ENCODE results near the gene FNDC3B.

FNDC3B gene

DNA sequence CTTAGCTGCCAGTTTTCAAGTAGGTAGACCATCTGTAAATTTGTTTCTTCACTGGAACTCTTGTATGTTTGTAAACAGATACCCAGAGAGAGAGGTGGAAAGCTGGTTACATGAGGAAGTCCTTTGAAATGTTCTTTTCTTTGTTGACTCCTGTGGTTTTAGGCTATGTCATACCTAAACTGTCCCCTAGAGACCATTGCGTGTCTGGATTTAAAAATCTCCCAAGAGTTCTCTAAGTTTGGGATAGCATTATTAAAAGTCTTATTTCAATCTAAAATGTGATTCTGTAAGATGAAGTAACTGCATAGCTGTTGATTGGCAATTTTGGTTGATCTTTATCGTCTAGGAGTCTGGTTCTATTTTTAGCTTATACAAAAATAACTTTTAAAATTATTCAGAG, 281.7 kb downstream of the FNDC3B start:
- no peak for DNase-seq

DNA sequence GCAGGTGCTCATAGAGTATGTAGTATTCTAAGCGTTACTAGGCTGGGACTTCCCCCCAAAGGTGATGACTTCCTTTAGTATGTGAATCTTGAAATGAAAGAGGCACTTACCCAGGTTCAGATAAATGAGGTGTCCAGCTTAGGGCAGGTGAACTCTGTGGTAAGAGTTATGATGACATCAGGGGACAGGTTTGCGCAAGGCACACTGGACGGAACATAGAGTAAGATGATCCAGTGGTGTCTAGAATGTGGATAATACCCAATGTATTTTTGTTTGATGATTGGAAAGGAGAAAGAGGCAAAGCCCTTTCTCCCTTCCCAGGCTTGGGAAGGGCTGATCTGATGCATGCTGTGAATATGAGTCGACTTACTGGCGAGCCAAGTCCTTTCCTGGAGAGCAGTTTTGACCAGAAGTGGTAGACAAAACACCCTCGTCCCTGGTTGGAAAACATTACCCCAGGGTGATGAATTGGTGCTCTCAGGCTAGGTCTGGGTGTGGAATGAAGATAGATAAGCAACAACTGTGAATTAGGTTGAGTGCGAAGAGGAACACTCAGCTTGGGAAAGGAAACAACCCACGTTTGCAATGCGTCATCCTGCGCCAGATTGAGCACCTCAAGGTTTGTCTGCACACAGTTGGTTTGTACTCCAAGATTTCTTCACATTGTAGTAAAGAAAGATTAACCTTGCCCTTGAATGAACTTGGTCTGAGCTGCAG, 284.7 kb downstream of the FNDC3B start:
- no peak for DNase-seq

DNA sequence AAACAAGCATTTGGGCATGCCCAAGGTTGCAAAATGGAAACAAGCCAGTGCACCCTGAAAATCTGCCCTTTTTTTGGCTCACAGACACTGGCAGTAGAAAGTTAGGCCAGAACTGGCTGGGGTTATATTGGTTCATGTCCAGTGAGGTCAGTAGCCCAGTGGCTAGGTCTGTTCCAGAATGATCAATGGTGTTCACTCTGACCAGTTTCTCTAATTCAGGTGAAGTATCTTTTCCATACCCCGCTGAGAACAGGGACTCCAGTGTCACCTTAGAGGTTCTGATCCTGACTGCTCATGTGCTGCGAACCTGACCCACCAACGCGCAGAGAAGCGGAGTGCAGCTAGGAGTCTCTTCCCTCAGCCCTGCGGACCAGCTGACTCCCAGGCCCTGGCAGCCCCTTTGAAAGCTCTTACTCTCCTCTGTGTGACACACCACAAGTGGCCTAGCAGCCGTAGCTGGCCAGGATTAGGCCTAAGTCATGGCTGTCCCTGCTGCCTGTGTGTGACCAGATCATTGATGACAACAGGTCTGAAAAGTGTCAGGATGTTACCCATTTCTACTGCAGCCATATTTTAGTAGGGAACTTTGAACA, 285.3 kb downstream of the FNDC3B start:
- DNase-seq: no peak

DNA sequence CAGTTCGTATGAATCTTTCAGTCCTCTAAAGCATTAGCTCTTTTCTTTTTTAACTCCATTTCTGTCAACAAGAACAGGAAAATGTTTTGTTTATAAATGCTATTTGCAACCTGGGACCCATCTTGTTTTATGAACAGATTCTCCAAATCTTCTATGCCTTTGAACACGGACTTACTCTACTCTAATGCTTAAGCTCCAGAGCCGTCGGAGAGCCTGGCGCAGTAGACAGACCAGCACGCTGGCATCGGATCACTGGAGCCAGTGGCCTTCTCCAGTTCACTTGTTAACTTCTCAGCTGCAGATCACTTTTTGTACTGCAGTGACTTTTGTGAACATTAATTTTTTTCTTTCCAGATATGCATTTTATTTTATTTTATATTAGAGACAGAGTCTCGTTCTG, 286.1 kb downstream of the FNDC3B start:
- DNase-seq: no peak

DNA sequence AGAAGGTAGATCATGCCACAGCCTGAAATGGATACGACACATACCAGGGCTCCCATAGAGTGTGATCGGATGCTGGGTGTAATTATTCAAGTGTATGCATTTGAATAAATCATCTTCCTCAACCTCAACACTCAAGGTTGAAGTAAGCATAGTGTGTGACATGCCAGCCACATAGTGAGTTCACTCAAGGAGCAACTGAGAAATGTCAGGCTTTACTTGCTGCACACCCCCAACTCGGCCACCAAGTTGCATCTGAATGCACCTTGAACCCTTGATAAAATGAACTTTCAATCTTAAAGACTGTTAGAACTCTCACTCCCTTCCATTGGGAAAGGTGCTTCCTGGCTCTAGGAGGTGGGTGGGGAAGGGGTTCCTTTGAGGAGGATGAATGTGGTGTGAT, 287.6 kb downstream of the FNDC3B start:
- no peak for DNase-seq

DNA sequence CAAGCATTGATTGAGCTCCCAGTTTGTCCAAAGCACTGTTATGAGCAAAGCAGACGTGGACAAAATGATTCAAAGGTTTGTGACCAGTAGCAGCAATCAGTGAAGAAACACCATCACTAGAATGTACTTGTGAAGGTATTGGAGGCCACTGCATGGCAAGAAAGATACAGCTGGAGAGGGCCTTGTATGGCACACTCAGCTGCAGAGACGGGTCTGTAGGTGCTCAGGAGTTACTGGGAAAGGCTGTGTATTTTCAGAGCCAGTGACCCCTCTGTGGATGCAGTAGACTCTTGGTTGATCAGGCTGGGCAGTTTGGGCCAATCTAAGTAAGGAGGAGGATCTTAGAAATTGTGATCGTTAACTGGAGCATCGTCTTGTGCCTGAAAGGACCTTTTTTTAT, 288.9 kb downstream of the FNDC3B start:
- no peak for DNase-seq

DNA sequence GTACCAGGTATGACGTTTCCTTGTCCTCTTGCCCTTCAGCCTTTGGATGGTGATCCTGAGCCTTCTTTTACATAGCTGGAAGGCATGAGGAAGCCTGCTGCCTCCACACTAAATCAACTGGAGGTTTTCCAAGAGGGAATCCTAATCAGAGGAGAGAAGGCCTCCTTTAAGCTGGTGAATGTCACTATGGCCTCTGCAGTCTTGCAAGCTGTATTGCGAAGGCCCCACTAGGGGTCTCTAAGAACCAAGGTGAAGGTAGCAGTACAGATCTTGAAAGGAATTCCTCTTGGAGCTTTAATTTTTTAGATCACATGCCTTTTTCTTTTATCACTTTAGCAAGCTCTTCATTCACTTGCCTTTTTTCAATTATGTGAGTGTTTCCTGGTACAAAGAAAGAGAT, 289.7 kb downstream of the FNDC3B start:
- DNase-seq: no peak

DNA sequence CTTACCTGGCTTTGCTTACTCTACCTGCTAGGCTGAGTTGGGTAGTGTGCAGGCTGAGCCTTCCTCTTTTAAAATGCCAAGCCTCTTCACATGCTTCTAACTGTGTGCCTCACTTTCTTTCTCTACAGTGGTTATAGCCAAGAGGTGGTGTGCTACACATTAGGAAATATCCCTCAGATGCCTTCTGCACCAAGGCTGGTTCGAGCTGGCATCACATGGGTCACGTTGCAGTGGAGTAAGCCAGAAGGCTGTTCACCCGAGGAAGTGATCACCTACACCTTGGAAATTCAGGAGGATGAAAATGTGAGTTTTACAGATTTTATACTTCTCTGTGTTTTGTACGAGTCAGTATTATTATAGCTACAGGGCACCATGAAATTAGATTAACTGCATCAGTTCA, 291.0 kb downstream of the FNDC3B start:
- DNase-seq: no peak

DNA sequence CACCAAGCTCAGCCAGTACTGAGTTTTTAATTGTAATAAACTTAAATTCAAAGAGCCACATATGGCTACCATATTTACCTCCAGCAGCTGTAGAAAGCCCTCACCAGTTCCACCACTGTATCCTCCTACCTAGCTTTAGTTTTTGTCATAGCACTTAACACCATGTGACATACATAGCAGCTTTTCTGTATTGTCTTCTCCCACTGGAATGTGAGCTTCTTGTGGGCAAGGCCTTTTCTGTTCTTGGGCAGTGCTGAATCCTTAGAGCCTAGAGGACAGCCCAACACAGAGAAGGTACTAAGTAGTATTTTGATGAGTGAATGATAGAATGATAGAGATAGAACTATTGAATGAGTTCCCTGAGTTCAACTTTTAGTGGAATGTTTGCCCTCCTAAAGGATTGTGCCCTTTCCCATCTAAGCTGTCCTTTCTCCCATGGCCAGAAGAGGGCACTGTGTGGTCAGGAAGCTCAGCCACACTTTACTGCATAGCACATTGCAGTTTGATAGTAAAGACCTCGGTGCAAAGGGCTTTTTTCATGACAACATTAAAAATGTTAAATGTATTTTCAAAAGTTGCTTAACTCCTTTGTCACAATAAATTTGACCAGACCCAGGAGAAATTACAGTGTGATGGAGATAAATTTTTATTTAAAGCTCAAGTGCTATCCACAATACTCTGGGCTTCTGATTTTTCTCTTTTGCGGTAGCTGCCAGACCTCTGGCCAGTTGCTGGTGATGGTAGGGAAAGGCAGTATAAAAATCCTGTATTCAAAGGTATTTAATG, 293.1 kb downstream of the FNDC3B start:
- DNase-seq: peak; percentile 41

DNA sequence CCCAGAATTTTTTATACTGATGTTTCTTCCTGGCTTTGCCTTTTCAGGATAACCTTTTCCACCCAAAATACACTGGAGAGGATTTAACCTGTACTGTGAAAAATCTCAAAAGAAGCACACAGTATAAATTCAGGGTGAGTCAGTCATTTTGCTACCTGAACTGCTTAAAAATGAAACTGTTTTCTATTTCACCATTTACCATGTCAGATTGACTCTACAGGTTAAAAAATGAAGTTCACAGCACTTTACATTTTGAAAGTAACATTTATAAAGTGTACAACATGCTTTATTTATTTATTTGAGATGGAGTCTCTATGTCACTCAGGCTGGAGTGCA, 293.6 kb downstream of the FNDC3B start:
- DNase-seq: no peak

DNA sequence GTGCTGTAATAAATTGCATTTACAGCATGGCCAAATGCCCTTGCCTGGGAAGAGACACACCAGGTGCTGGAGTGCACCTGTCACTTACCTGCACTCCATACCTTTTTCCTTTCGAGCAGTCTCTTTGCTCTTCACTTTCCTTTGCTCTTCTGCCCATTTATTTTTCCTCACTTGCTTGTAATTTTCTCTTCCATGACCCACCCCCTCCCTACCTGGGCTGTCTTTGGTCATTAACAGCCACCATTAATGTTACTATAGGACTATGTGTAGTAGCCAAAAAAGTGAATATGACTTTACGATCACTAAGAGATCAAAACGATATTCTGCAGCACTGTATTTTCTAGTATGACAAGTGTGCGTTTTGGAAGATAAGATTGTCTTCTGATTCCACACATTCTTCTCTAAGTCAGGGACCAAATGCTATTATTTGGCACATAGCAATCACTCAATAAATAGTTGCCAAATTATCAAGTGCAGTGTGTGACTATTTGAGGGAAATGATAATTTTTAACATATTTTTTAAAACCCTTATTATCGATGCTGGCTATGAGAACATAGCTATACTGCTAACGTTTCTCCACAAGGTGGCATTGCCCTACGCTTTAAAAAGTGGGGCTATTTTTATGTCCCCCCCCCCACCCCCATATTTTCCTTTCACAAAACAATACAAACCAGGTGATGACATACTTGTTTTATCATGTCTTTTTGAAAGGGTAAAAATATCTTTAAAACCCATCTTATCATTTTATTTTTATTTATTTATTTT, 294.5 kb downstream of the FNDC3B start:
- DNase-seq: no peak

DNA sequence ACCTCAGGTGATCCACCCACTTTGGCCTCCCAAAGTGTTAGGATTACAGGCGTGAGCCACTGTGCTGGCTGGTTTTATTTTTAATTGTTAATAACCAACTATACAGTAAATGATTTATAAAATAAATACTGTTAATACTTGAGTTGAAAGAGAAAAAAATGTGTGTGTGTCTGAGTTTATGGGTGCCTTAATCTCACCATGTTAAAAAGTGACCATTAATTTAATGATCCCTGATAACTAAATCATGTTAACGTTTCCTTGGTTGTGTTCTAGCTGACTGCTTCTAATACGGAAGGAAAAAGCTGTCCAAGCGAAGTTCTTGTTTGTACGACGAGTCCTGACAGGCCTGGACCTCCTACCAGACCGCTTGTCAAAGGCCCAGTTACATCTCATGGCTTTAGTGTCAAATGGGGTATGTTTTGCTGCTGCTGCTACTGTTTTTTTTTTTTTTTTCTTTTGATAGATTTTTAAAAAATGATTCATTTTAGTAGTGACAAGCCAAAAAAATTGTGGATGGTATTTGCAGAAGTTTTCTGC, 295.4 kb downstream of the FNDC3B start:
- DNase-seq: peak; percentile 20

DNA sequence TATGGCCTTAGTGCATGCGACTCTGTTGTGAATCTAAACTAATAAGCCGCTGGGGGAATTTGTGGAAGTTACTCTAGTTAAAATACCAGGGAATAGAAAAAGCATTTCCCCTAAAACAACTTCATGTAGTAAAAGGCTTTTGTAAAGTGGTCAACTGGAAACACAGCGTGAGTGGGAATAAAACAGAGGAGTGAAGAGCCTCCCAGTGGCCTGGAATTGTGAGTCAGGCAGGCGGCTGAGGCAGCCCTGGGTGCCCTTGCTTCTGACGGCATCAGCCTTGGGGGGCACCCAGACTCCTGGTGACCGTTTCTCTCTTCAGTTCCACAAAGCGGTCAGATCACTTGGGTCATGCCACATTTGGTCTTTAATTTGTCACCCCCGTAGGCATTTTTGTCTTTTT, 300.5 kb downstream of the FNDC3B start:
- no peak for DNase-seq

DNA sequence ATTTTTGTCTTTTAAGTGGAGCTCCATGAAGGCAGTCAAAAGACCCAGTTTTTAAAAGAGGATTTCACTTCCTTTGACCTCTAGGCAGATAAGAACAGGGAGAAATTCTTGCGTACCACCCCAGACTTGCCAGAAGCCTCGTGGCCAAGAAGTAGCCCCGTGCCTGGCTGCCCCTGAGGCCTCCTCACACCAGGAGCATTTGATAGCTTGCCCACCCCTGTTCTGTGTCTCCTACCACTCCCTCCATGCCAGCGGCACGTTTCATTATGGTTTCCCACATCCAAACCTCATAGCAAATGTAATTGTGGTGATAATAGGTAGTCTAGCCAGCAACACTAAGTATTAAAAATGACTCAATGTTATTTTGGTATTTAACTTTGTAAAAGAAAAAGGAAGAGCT, 301.2 kb downstream of the FNDC3B start:
- no peak for DNase-seq

DNA sequence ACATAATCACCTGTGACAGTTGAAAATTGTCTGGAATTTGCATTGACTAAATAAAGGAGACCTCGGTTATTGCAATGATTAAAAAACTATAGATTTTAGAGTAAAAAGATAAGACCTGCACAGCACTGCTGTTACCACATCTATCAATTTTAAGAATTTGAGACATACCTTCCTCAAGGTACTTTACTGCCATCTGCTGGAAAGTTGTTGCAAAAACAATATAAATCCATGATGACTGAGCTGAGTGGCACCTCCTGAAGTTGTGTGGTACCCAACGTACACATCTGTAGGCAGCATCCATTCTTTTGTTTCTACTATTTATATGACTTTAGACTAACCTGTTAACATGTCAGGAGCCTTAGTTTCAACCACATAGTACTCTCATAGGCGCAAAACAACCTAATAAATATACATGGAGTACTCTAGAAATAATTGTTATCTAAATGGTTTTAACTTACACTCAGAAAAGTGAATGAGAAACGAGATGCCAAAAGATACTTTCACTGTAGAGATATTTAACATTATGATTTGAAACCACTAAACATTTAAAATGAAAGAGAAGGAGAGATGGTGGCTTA, 302.2 kb downstream of the FNDC3B start:
- DNase-seq: peak; percentile 60

DNA sequence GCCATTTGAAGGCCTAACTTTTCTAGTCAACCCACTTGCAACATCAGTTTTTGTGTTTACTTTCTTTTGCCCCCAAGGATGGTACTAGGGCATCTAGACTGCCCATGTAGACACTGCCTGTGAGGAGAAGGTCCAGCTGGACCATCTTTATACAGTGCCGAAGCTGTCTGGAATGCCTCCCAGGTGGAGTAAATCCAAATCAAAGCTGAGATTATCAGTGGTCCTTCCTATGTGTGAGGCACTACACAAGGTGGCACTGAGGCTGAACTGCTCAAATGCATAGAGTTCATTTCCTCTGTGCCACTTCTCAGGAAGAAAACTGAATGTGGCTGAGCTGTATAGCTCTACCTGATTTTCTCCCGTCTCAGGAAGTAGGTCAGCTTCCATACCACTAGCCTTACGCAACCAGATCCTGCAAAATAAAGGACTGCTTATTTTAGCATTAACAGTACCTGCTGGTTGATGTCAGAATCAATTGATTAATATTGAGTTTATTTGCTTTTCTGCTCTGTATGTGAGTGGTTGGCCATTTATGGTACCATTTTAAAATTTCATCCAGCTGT, 302.8 kb downstream of the FNDC3B start:
- DNase-seq: no peak

DNA sequence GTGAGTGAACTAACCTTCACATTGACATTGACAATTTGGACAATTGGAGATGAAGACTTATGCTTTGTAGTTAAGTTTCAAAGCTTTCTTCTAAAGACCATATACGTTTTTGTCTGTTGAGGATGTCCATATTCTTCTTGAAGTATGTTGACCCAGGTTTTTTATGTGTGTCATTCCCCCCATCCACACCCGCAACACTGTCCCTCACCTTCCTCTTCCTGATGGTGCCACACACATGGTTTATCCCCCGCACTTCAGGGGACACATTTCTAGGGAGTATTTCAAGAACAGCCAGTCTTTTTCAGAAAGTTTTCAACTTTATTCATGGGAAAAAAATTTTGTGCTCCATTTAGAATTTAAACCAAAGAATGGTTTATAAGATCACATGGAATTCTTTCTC, 303.7 kb downstream of the FNDC3B start:
- no peak for DNase-seq

DNA sequence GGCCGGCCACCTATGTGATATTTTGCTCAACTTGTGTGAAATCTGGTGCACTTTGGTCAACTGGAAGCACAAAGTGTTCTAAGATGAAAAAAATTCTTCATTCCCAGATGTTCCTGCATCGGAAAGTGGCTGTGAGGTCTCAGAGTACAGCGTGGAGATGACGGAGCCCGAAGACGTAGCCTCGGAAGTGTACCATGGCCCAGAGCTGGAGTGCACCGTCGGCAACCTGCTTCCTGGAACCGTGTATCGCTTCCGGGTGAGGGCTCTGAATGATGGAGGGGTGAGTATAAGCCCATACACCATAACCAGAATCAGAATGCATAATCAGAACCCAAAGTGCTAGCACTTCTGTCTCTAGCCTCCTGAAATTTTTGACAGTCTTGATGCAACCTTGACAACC, 304.6 kb downstream of the FNDC3B start:
- no peak for DNase-seq

DNA sequence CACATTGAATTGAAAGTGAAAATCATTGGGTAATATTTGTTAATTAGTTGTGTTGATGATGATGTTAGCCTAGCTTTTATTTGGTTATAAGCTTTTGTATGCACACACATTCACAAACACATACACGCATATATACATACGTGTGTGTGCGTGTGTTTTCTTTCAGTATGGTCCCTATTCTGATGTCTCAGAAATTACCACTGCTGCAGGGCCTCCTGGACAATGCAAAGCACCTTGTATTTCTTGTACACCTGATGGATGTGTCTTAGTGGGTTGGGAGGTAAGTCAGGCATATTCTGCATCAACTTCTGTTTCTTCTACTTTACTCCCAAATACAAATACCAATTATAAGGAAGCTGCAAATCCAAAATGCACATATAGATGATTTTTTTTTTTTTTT, 306.8 kb downstream of the FNDC3B start:
- DNase-seq: no peak

DNA sequence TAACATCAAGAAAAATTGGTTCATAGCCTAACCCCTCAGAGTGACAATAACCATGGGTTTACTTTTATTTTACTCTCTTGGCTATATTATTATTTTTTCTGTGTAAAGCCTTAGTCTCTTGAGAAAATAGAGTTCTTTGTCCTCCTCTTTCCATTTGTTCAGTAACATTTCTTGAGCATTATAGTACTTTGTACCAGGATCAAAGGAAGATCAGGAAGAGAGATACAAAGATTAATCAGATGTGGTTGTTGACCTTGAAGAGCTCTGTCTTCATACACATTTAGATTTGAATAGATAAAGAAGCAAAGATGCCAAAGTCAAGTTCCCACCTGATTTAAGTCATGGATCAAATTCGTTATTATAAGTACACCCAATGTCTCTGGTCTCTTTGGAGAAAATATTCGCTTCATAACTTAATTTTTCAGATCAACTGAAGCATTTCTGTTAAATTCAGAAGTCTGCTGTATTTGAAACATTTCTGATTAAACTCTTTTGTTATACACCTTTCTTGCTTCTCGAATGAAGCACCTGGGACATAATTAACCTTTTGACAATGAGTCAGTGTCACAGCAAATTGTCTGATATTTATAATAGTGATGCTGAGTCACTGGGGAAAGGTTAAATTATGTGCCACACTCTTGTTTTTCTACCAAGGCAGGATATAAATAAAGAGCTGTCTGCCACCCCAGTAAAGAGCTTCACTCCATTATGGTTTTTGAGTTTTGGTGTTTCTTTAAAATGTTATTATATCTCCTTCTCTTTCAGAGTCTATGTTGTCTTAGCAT, 308.7 kb downstream of the FNDC3B start:
- no peak for DNase-seq

DNA sequence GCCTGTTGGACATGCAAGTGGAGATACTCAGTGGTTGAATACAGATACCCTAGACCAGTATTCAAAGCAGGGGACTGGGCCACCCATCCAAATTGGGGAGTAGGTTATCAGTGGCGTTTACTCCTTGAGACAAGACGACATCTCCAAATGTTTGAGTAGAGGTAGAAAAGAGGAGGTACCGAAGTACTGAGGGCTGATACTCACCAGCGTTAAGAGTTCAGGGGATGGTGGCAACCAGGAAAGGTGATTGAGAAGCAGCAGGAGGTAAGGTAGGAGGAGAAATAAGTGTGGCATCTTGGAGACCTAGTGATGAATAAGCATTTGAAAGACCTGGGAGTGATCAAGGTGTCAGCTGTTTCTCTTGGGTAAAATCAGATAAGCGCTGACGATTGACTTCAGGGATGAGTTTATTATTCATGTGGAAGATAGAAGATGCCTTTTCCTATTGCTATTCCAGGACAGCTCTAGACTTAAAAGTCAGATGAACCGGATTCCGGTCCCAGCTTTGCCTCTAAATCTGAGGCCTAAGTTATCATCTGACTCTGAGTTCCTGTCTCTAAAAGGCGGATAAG, 312.6 kb downstream of the FNDC3B start:
- no peak for DNase-seq

All from NCI-H2171 treated with DMSO at 0.1 percent for 48 hours (cell line).